Measurements from ENCODE around the gene PTTG2.

Gene PTTG2

GRCh38 chr4:37949636-37950426 lies 10.4 kb upstream of the PTTG2 start:
- Histone ChIP-seq H3K9me3 (ENCODE audit: insufficient read depth, low read length) (no peaks in the 10 kb centered on the region), H3K9ac (ENCODE audit: low read length) (no peak overlapping the region), H3K79me2 (ENCODE audit: insufficient read depth, low read length) (no peaks in the 10 kb centered on the region), H3K36me3 (ENCODE audit: low read length) (no peaks in the 10 kb centered on the region), H3K27me3 (ENCODE audit: low read length) (no peaks in the 10 kb centered on the region), H3K27ac (ENCODE audit: low read depth, low read length) (no peak overlapping the region), H3K4me3 (ENCODE audit: insufficient read depth, low read length, poor library complexity, severe bottlenecking) (no peak overlapping the region), H3F3A (ENCODE audit: insufficient read depth) (no peaks in the 10 kb centered on the region), H4K20me1 (ENCODE audit: low read depth, low read length) (no peaks in the 10 kb centered on the region), H3K9me2 (replicated peaks; ENCODE audit: insufficient read depth, low read length) (no peaks in the 10 kb centered on the region), H3K4me2 (ENCODE audit: low read depth, low read length, poor library complexity, severe bottlenecking) (no peak overlapping the region), H2AFZ (ENCODE audit: low read depth, low read length, severe bottlenecking) (no peak overlapping the region)
- TF ChIP-seq CTCF (IDR thresholded peaks at IDR 0.05; ENCODE audit: insufficient read depth, low read length, poor library complexity, severe bottlenecking) (no peak), EZH2phosphoT487 (conservative IDR thresholded peaks at IDR 0.05; ENCODE audit: low read length) (no peak)

GRCh38 chr4:37951461-37952352 lies 8.5 kb upstream of the PTTG2 start:
- H3K79me2 ChIP-seq (ENCODE audit: insufficient read depth, low read length), result no peaks in the 10 kb centered on the region
- H3K4me2 ChIP-seq (ENCODE audit: low read depth, low read length, poor library complexity, severe bottlenecking), result no peak overlapping the region
- H3K36me3 ChIP-seq (ENCODE audit: low read length), result no peaks in the 10 kb centered on the region
- TF ChIP-seq CTCF (IDR thresholded peaks at IDR 0.05; ENCODE audit: insufficient read depth, low read length, poor library complexity, severe bottlenecking) (no peak), EZH2phosphoT487 (conservative IDR thresholded peaks at IDR 0.05; ENCODE audit: low read length) (no peak)
- H3K9me2 ChIP-seq (replicated peaks; ENCODE audit: insufficient read depth, low read length), result no peaks in the 10 kb centered on the region
- no peaks in the 10 kb centered on the region for H3K27me3 ChIP-seq (ENCODE audit: low read length)
- no peaks in the 10 kb centered on the region for H3K9me3 ChIP-seq (ENCODE audit: insufficient read depth, low read length)
- no peak overlapping the region for H3K27ac ChIP-seq (ENCODE audit: low read depth, low read length)
- no peaks in the 10 kb centered on the region for H4K20me1 ChIP-seq (ENCODE audit: low read depth, low read length)
- no peak overlapping the region for H2AFZ ChIP-seq (ENCODE audit: low read depth, low read length, severe bottlenecking)
- H3K9ac ChIP-seq (ENCODE audit: low read length), result no peak overlapping the region
- no peak overlapping the region for H3K4me3 ChIP-seq (ENCODE audit: insufficient read depth, low read length, poor library complexity, severe bottlenecking)
- no peaks in the 10 kb centered on the region for H3F3A ChIP-seq (ENCODE audit: insufficient read depth)

GRCh38 chr4:37953156-37953555 lies 7.0 kb upstream of the PTTG2 start:
- TF ChIP-seq EZH2phosphoT487 (conservative IDR thresholded peaks at IDR 0.05; ENCODE audit: low read length), result no peak
- no peak for TF ChIP-seq CTCF (IDR thresholded peaks at IDR 0.05; ENCODE audit: insufficient read depth, low read length, poor library complexity, severe bottlenecking)
- Histone ChIP-seq H3K27ac (ENCODE audit: low read depth, low read length) (no peak overlapping the region), H4K20me1 (ENCODE audit: low read depth, low read length) (no peaks in the 10 kb centered on the region), H3K9me2 (replicated peaks; ENCODE audit: insufficient read depth, low read length) (no peaks in the 10 kb centered on the region), H3K9me3 (ENCODE audit: insufficient read depth, low read length) (no peaks in the 10 kb centered on the region), H3K79me2 (ENCODE audit: insufficient read depth, low read length) (no peaks in the 10 kb centered on the region), H3K4me2 (ENCODE audit: low read depth, low read length, poor library complexity, severe bottlenecking) (no peak overlapping the region), H3K9ac (ENCODE audit: low read length) (no peak overlapping the region), H3K4me3 (ENCODE audit: insufficient read depth, low read length, poor library complexity, severe bottlenecking) (no peak overlapping the region), H3K27me3 (ENCODE audit: low read length) (no peaks in the 10 kb centered on the region), H3F3A (ENCODE audit: insufficient read depth) (no peaks in the 10 kb centered on the region), H2AFZ (ENCODE audit: low read depth, low read length, severe bottlenecking) (no peak overlapping the region), H3K36me3 (ENCODE audit: low read length) (no peaks in the 10 kb centered on the region)
